IMR-90 (cell line): ENCODE results near the gene KCTD16.

Experiments used
- CEBPB ChIP-seq: IDR thresholded peaks from 2 replicates; pipeline ENCODE4 v1.6.1; 2012; ENCODE audit warnings: low read depth, low read length, improper control_type of control experiment
- CTCF ChIP-seq: conservative IDR thresholded peaks from 2 replicates; pipeline ENCODE4 v1.5.1; 2012; ENCODE audit warnings: mild to moderate bottlenecking, low read depth, low read length, improper control_type of control experiment
- ELK1 ChIP-seq: fragments of 150-350 bp; IDR thresholded peaks from 2 replicates; pipeline ENCODE4 v1.6.1; 2016; ENCODE audit warnings: low read depth, mild to moderate bottlenecking, low read length, moderate library complexity, borderline replicate concordance
- FOS ChIP-seq: fragments of 150-350 bp; IDR thresholded peaks from 2 replicates; pipeline ENCODE4 v1.6.1; 2016; ENCODE audit warnings: low read depth, low read length
- MAFK ChIP-seq: IDR thresholded peaks from 2 replicates; pipeline ENCODE4 v1.6.1; 2012; ENCODE audit warnings: low read depth, low read length, improper control_type of control experiment
- MAZ ChIP-seq: IDR thresholded peaks from 2 replicates; pipeline ENCODE4 v1.6.1; 2012; ENCODE audit warnings: low read depth, mild to moderate bottlenecking, low read length, improper control_type of control experiment, moderate library complexity, borderline replicate concordance
- MXI1 ChIP-seq: IDR thresholded peaks from 2 replicates; pipeline ENCODE4 v1.6.1; 2012; ENCODE audit warnings: low read depth, mild to moderate bottlenecking, low read length, moderate library complexity, borderline replicate concordance
- NFE2L2 ChIP-seq: fragments of 150-350 bp; IDR thresholded peaks from 2 replicates; pipeline ENCODE4 v1.6.1; 2016; ENCODE audit warnings: low read depth, mild to moderate bottlenecking, low read length
- POLR2A ChIP-seq: IDR thresholded peaks from 2 replicates; pipeline ENCODE4 v1.6.1; 2012; ENCODE audit warnings: mild to moderate bottlenecking, low read depth, low read length
- RAD21 ChIP-seq: IDR thresholded peaks from 2 replicates; pipeline ENCODE4 v1.6.1; 2012; ENCODE audit warnings: low read length, improper control_type of control experiment
- RCOR1 ChIP-seq: IDR thresholded peaks from 2 replicates; pipeline ENCODE4 v1.6.1; 2012; ENCODE audit warnings: mild to moderate bottlenecking, low read length, improper control_type of control experiment; ENCODE audit not compliant: insufficient replicate concordance
- RFX5 ChIP-seq: IDR thresholded peaks from 2 replicates; pipeline ENCODE4 v1.8.0; 2012; ENCODE audit warnings: low read depth, mild to moderate bottlenecking, low read length, moderate library complexity
- SMC3 ChIP-seq: fragments of 150-350 bp; IDR thresholded peaks from 2 replicates; pipeline ENCODE4 v1.6.1; 2016; ENCODE audit warnings: low read depth, mild to moderate bottlenecking, antibody characterized with exemption, low read length, moderate library complexity
- USF2 ChIP-seq: fragments of 150-350 bp; IDR thresholded peaks from 2 replicates; pipeline ENCODE4 v1.6.1; 2017; ENCODE audit warnings: mild to moderate bottlenecking, antibody characterized with exemption, low read length, low read depth

- TF ChIP-seq CTCF (no peak), RFX5 (no peak), SMC3 (no peak), POLR2A (no peak), RAD21 (no peak), FOS (no peak), RCOR1 (no peak), MAFK (no peak), MAZ (no peak), MXI1 (no peak), ELK1 (no peak), USF2 (no peak), NFE2L2 (no peak), CEBPB (no peak)
These were observed 250.7 kb downstream of the KCTD16 start for GRCh38 chr5:144421411-144421810.
